ENCODE measurements around the gene HS3ST2.

HS3ST2 gene

DNA sequence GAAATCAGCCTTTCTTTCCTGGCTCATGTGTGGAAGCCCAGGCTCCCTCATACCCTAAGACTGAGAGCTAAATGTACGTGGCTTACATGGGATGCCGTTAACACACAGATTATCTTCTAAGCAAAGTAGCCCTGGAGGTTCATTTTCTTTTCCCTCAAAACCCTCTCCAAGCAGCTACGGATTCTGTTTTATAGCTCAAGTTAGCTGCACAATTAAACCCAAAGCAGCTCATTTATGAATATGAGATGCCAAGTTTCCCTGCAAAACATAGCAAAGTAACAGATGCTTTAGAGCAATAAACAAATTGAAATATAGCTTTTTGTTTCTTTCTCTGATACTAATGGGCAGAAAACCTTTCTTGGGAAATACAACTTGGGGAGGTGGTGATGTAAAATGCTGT is 72.0 kb downstream of the HS3ST2 start:
- no peaks in the 10 kb centered on the region for H3K36me3 ChIP-seq
- H3K27me3 ChIP-seq (ENCODE audit: insufficient read depth, low read depth, severe bottlenecking): no peaks in the 10 kb centered on the region
- H3K9me3 ChIP-seq (ENCODE audit: severe bottlenecking): no peaks in the 10 kb centered on the region
- no peak overlapping the region for H3K27ac ChIP-seq
- no peak overlapping the region for H3K4me3 ChIP-seq (ENCODE audit: low read depth, low read length)
- no peak for DNase-seq
- TF ChIP-seq, protein P1, sequence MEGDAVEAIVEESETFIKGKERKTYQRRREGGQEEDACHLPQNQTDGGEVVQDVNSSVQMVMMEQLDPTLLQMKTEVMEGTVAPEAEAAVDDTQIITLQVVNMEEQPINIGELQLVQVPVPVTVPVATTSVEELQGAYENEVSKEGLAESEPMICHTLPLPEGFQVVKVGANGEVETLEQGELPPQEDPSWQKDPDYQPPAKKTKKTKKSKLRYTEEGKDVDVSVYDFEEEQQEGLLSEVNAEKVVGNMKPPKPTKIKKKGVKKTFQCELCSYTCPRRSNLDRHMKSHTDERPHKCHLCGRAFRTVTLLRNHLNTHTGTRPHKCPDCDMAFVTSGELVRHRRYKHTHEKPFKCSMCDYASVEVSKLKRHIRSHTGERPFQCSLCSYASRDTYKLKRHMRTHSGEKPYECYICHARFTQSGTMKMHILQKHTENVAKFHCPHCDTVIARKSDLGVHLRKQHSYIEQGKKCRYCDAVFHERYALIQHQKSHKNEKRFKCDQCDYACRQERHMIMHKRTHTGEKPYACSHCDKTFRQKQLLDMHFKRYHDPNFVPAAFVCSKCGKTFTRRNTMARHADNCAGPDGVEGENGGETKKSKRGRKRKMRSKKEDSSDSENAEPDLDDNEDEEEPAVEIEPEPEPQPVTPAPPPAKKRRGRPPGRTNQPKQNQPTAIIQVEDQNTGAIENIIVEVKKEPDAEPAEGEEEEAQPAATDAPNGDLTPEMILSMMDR (IDR thresholded peaks at IDR 0.05; ENCODE audit: low read depth, low read length): no peak

- no peak overlapping the region for H3K27ac ChIP-seq
- peak; percentile 16 for DNase-seq
- H3K9me3 ChIP-seq (ENCODE audit: severe bottlenecking): no peaks in the 10 kb centered on the region
- H3K27me3 ChIP-seq (ENCODE audit: insufficient read depth, low read depth, severe bottlenecking): no peaks in the 10 kb centered on the region
- no peak overlapping the region for H3K4me3 ChIP-seq (ENCODE audit: low read depth, low read length)
- TF ChIP-seq, protein P1 (IDR thresholded peaks at IDR 0.05; ENCODE audit: low read depth, low read length): no peak
- no peaks in the 10 kb centered on the region for H3K36me3 ChIP-seq
Observed at GRCh38 chr16:22886927-22887326, 73.0 kb downstream of the HS3ST2 start.

- Histone ChIP-seq H3K4me3 (ENCODE audit: low read depth, low read length) (no peak overlapping the region), H3K27ac (no peak overlapping the region), H3K36me3 (no peaks in the 10 kb centered on the region), H3K27me3 (ENCODE audit: insufficient read depth, low read depth, severe bottlenecking) (no peaks in the 10 kb centered on the region), H3K9me3 (ENCODE audit: severe bottlenecking) (no peaks in the 10 kb centered on the region)
- TF ChIP-seq, protein P1 (IDR thresholded peaks at IDR 0.05; ENCODE audit: low read depth, low read length): no peak
- no peak for DNase-seq
Observed at GRCh38 chr16:22887445-22887844, 73.5 kb downstream of the HS3ST2 start.

GRCh38 chr16:22888791-22889190 is 74.8 kb downstream of the HS3ST2 start:
- H3K4me3 ChIP-seq (ENCODE audit: low read depth, low read length): no peak overlapping the region
- no peak overlapping the region for H3K27ac ChIP-seq
- no peaks in the 10 kb centered on the region for H3K9me3 ChIP-seq (ENCODE audit: severe bottlenecking)
- H3K36me3 ChIP-seq: no peaks in the 10 kb centered on the region
- H3K27me3 ChIP-seq (ENCODE audit: insufficient read depth, low read depth, severe bottlenecking): no peaks in the 10 kb centered on the region
- TF ChIP-seq, protein P1 (IDR thresholded peaks at IDR 0.05; ENCODE audit: low read depth, low read length): no peak
- DNase-seq: no peak

DNA sequence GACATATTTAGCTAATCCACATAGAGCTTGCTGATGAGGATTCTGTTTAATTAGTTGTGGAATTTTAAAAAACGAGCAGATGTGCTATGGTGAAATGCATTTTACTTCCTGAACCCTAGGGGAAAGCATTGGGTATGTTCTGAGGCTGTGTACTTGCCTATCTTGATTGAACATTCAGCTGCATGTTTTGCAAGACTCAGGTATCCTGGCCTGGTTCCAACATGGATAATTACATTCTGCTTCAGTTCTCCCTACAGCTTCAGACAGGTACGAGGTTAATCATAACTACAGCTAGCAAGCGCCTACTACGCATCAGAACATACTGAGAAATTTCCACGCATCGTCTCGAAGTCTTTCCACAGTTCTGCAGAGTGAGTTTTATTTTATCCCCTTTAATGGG is 77.0 kb downstream of the HS3ST2 start:
- DNase-seq: no peak
- no peak overlapping the region for H3K27ac ChIP-seq
- TF ChIP-seq, protein P1 (IDR thresholded peaks at IDR 0.05; ENCODE audit: low read depth, low read length): no peak
- no peaks in the 10 kb centered on the region for H3K9me3 ChIP-seq (ENCODE audit: severe bottlenecking)
- no peak overlapping the region for H3K4me3 ChIP-seq (ENCODE audit: low read depth, low read length)
- no peaks in the 10 kb centered on the region for H3K36me3 ChIP-seq
- no peaks in the 10 kb centered on the region for H3K27me3 ChIP-seq (ENCODE audit: insufficient read depth, low read depth, severe bottlenecking)

- no peaks in the 10 kb centered on the region for H3K27me3 ChIP-seq (ENCODE audit: insufficient read depth, low read depth, severe bottlenecking)
- TF ChIP-seq, protein P1 (IDR thresholded peaks at IDR 0.05; ENCODE audit: low read depth, low read length): no peak
- no peak for DNase-seq
Observed at GRCh38 chr16:22897184-22897583, 83.2 kb downstream of the HS3ST2 start.

More at GRCh38 chr16:22897184-22897583, 83.2 kb downstream of the HS3ST2 start:
- Histone ChIP-seq H3K4me3 (ENCODE audit: low read depth, low read length) (no peak overlapping the region), H3K27ac (no peak overlapping the region), H3K9me3 (ENCODE audit: severe bottlenecking) (no peaks in the 10 kb centered on the region), H3K36me3 (no peaks in the 10 kb centered on the region)

All from WERI-Rb-1 (cell line).